Measurements from ENCODE around the gene RAB44.

Gene RAB44

GRCh38 chr6:36692861-36693702, 4.5 kb upstream of the RAB44 start:
- Histone ChIP-seq H3K9ac (ENCODE audit: low read length) (no peak overlapping the region), H3K36me3 (ENCODE audit: control insufficient read depth, insufficient read depth, low read length) (no peaks in the 10 kb centered on the region), H3K4me1 (ENCODE audit: control insufficient read depth, insufficient read depth, low read length) (peaks cover 11% of the 10 kb centered on the region), H3K27me3 (ENCODE audit: control insufficient read depth, insufficient read depth, low read length) (no peaks in the 10 kb centered on the region), H3K4me3 (ENCODE audit: low read length) (no peak overlapping the region), H3K9me3 (ENCODE audit: control insufficient read depth, low read length) (no peaks in the 10 kb centered on the region)

GRCh38 chr6:36694616-36695015, 3.0 kb upstream of the RAB44 start:
- H3K4me1 ChIP-seq (ENCODE audit: control insufficient read depth, insufficient read depth, low read length): peaks cover 21% of the 10 kb centered on the region
- no peak overlapping the region for H3K9ac ChIP-seq (ENCODE audit: low read length)
- H3K9me3 ChIP-seq (ENCODE audit: control insufficient read depth, low read length): no peaks in the 10 kb centered on the region
- no peak overlapping the region for H3K4me3 ChIP-seq (ENCODE audit: low read length)
- no peaks in the 10 kb centered on the region for H3K27me3 ChIP-seq (ENCODE audit: control insufficient read depth, insufficient read depth, low read length)
- H3K36me3 ChIP-seq (ENCODE audit: control insufficient read depth, insufficient read depth, low read length): no peaks in the 10 kb centered on the region

GRCh38 chr6:36695414-36695813, 2.2 kb upstream of the RAB44 start:
- Histone ChIP-seq H3K4me3 (ENCODE audit: low read length) (no peak overlapping the region), H3K36me3 (ENCODE audit: control insufficient read depth, insufficient read depth, low read length) (no peaks in the 10 kb centered on the region), H3K9me3 (ENCODE audit: control insufficient read depth, low read length) (no peaks in the 10 kb centered on the region), H3K9ac (ENCODE audit: low read length) (no peak overlapping the region), H3K27me3 (ENCODE audit: control insufficient read depth, insufficient read depth, low read length) (no peaks in the 10 kb centered on the region), H3K4me1 (ENCODE audit: control insufficient read depth, insufficient read depth, low read length) (peaks cover 21% of the 10 kb centered on the region)

- Histone ChIP-seq H3K27me3 (ENCODE audit: control insufficient read depth, insufficient read depth, low read length) (no peaks in the 10 kb centered on the region), H3K9ac (ENCODE audit: low read length) (no peak overlapping the region), H3K36me3 (ENCODE audit: control insufficient read depth, insufficient read depth, low read length) (no peaks in the 10 kb centered on the region), H3K4me1 (ENCODE audit: control insufficient read depth, insufficient read depth, low read length) (peaks cover 23% of the 10 kb centered on the region), H3K9me3 (ENCODE audit: control insufficient read depth, low read length) (no peaks in the 10 kb centered on the region), H3K4me3 (ENCODE audit: low read length) (no peak overlapping the region)
Measured at GRCh38 chr6:36698196-36698595, 570 bp downstream of the RAB44 start.

- Histone ChIP-seq H3K4me1 (ENCODE audit: control insufficient read depth, insufficient read depth, low read length) (peaks cover 23% of the 10 kb centered on the region), H3K9me3 (ENCODE audit: control insufficient read depth, low read length) (no peaks in the 10 kb centered on the region), H3K27me3 (ENCODE audit: control insufficient read depth, insufficient read depth, low read length) (no peaks in the 10 kb centered on the region), H3K9ac (ENCODE audit: low read length) (no peak overlapping the region), H3K36me3 (ENCODE audit: control insufficient read depth, insufficient read depth, low read length) (no peaks in the 10 kb centered on the region), H3K4me3 (ENCODE audit: low read length) (no peak overlapping the region)
Measured at GRCh38 chr6:36698871-36699271, 1.2 kb downstream of the RAB44 start.

GRCh38 chr6:36699348-36699747, 1.7 kb downstream of the RAB44 start:
- no peaks in the 10 kb centered on the region for H3K9me3 ChIP-seq (ENCODE audit: control insufficient read depth, low read length)
- H3K4me3 ChIP-seq (ENCODE audit: low read length): no peak overlapping the region
- H3K27me3 ChIP-seq (ENCODE audit: control insufficient read depth, insufficient read depth, low read length): no peaks in the 10 kb centered on the region
- H3K4me1 ChIP-seq (ENCODE audit: control insufficient read depth, insufficient read depth, low read length): peaks cover 23% of the 10 kb centered on the region
- H3K9ac ChIP-seq (ENCODE audit: low read length): no peak overlapping the region
- H3K36me3 ChIP-seq (ENCODE audit: control insufficient read depth, insufficient read depth, low read length): no peaks in the 10 kb centered on the region

GRCh38 chr6:36700071-36700812, 2.6 kb downstream of the RAB44 start:
- Histone ChIP-seq H3K9ac (ENCODE audit: low read length) (no peak overlapping the region), H3K4me1 (ENCODE audit: control insufficient read depth, insufficient read depth, low read length) (peaks cover 23% of the 10 kb centered on the region), H3K4me3 (ENCODE audit: low read length) (no peak overlapping the region), H3K9me3 (ENCODE audit: control insufficient read depth, low read length) (no peaks in the 10 kb centered on the region), H3K27me3 (ENCODE audit: control insufficient read depth, insufficient read depth, low read length) (no peaks in the 10 kb centered on the region), H3K36me3 (ENCODE audit: control insufficient read depth, insufficient read depth, low read length) (no peaks in the 10 kb centered on the region)

- H3K9ac ChIP-seq (ENCODE audit: low read length): no peak overlapping the region
- peaks cover 23% of the 10 kb centered on the region for H3K4me1 ChIP-seq (ENCODE audit: control insufficient read depth, insufficient read depth, low read length)
- no peaks in the 10 kb centered on the region for H3K36me3 ChIP-seq (ENCODE audit: control insufficient read depth, insufficient read depth, low read length)
- H3K4me3 ChIP-seq (ENCODE audit: low read length): no peak overlapping the region
- H3K27me3 ChIP-seq (ENCODE audit: control insufficient read depth, insufficient read depth, low read length): no peaks in the 10 kb centered on the region
- H3K9me3 ChIP-seq (ENCODE audit: control insufficient read depth, low read length): no peaks in the 10 kb centered on the region
Measured at GRCh38 chr6:36700831-36701230, 3.2 kb downstream of the RAB44 start.

- H3K4me3 ChIP-seq (ENCODE audit: low read length): no peak overlapping the region
- H3K9me3 ChIP-seq (ENCODE audit: control insufficient read depth, low read length): no peaks in the 10 kb centered on the region
- H3K36me3 ChIP-seq (ENCODE audit: control insufficient read depth, insufficient read depth, low read length): no peaks in the 10 kb centered on the region
- peaks cover 23% of the 10 kb centered on the region for H3K4me1 ChIP-seq (ENCODE audit: control insufficient read depth, insufficient read depth, low read length)
- H3K27me3 ChIP-seq (ENCODE audit: control insufficient read depth, insufficient read depth, low read length): no peaks in the 10 kb centered on the region
- H3K9ac ChIP-seq (ENCODE audit: low read length): no peak overlapping the region
Measured at GRCh38 chr6:36701401-36701991, 3.9 kb downstream of the RAB44 start.

- Histone ChIP-seq H3K4me1 (ENCODE audit: control insufficient read depth, insufficient read depth, low read length) (peaks cover 23% of the 10 kb centered on the region), H3K4me3 (ENCODE audit: low read length) (no peak overlapping the region), H3K9ac (ENCODE audit: low read length) (no peak overlapping the region), H3K9me3 (ENCODE audit: control insufficient read depth, low read length) (no peaks in the 10 kb centered on the region), H3K27me3 (ENCODE audit: control insufficient read depth, insufficient read depth, low read length) (no peaks in the 10 kb centered on the region), H3K36me3 (ENCODE audit: control insufficient read depth, insufficient read depth, low read length) (no peaks in the 10 kb centered on the region)
Measured at GRCh38 chr6:36702656-36703055, 5.0 kb downstream of the RAB44 start.

- peaks cover 21% of the 10 kb centered on the region for H3K4me1 ChIP-seq (ENCODE audit: control insufficient read depth, insufficient read depth, low read length)
- no peaks in the 10 kb centered on the region for H3K27me3 ChIP-seq (ENCODE audit: control insufficient read depth, insufficient read depth, low read length)
- H3K9ac ChIP-seq (ENCODE audit: low read length): no peak overlapping the region
- H3K36me3 ChIP-seq (ENCODE audit: control insufficient read depth, insufficient read depth, low read length): no peaks in the 10 kb centered on the region
- no peak overlapping the region for H3K4me3 ChIP-seq (ENCODE audit: low read length)
- H3K9me3 ChIP-seq (ENCODE audit: control insufficient read depth, low read length): no peaks in the 10 kb centered on the region
Measured at GRCh38 chr6:36703081-36703606, 5.5 kb downstream of the RAB44 start.

- H3K4me3 ChIP-seq (ENCODE audit: low read length): no peak overlapping the region
- no peaks in the 10 kb centered on the region for H3K36me3 ChIP-seq (ENCODE audit: control insufficient read depth, insufficient read depth, low read length)
- peaks cover 13% of the 10 kb centered on the region for H3K4me1 ChIP-seq (ENCODE audit: control insufficient read depth, insufficient read depth, low read length)
- no peaks in the 10 kb centered on the region for H3K9me3 ChIP-seq (ENCODE audit: control insufficient read depth, low read length)
- H3K27me3 ChIP-seq (ENCODE audit: control insufficient read depth, insufficient read depth, low read length): no peaks in the 10 kb centered on the region
- H3K9ac ChIP-seq (ENCODE audit: low read length): no peak overlapping the region
Measured at GRCh38 chr6:36703982-36704381, 6.4 kb downstream of the RAB44 start.
